ENCODE measurements around the gene NCKAP5.

- TF ChIP-seq EZH2 (IDR thresholded peaks at IDR 0.05; ENCODE audit: low read depth) (no peak), CTCF (conservative IDR thresholded peaks at IDR 0.05) (no peak)
Measured at GRCh38 chr2:133343018-133343352, 225.3 kb downstream of the NCKAP5 start.
